Activated naive CD4-positive, alpha-beta T cell treated with anti-CD3 and anti-CD28 coated beads, Interleukin-2, amount 50 U/mL, for 24 hours (primary cell): ENCODE measurements around the gene DLL3.
"Not testable (repeated sequence)": the region's sequence is repeated elsewhere in the genome, so short reads cannot be mapped to it uniquely, and the experiment has no call there.

Experiments
- H3K27ac Mint-ChIP-seq: one replicate; pipeline ENCODE4 v1.8.0; 2021; ENCODE audit warnings: mild to moderate bottlenecking, mixed read lengths
- H3K27me3 Mint-ChIP-seq: one replicate; pipeline ENCODE4 v1.8.0; 2021; ENCODE audit warnings: mixed read lengths
- H3K36me3 Mint-ChIP-seq: one replicate; pipeline ENCODE4 v1.8.0; 2021; ENCODE audit warnings: mixed read lengths
- H3K4me1 Mint-ChIP-seq: one replicate; pipeline ENCODE4 v1.8.0; 2021; ENCODE audit warnings: mixed read lengths
- H3K4me3 Mint-ChIP-seq: one replicate; pipeline ENCODE4 v1.8.0; 2021; ENCODE audit warnings: mild to moderate bottlenecking, mixed read lengths
- H3K9me3 Mint-ChIP-seq: one replicate; pipeline ENCODE4 v1.8.0; 2021; ENCODE audit warnings: mixed read lengths

Gene DLL3

DNA sequence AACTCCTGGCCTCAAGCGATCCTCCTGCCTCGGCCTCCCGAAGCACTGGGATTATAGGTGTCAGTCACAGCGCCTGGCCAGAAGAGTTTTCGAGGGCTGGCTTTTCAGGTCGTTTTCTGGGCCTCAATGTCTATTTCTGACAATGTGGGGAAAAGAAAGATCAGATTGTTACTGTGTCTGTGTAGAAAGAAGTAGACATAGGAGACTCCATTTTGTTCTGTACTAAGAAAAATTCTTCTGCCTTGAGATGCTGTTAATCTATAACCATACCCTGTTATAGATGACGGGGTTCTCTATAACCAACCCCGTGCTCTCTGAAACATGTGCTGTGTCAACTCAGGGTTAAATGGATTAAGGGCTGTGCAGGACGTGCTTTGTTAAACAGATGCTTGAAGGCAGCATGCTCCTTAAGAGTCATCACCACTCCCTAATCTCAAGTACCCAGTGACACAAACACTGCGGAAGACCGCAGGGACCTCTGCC lies 19.4 kb upstream of the DLL3 start:
- Mint-ChIP-seq H3K4me3 (peak overlapping the region; percentile 93), H3K27ac (peak overlapping the region; percentile 94), H3K4me1 (peaks cover 28% of the 10 kb centered on the region)
- not testable (repeated sequence) for H3K9me3 Mint-ChIP-seq, H3K36me3 Mint-ChIP-seq, H3K27me3 Mint-ChIP-seq

DNA sequence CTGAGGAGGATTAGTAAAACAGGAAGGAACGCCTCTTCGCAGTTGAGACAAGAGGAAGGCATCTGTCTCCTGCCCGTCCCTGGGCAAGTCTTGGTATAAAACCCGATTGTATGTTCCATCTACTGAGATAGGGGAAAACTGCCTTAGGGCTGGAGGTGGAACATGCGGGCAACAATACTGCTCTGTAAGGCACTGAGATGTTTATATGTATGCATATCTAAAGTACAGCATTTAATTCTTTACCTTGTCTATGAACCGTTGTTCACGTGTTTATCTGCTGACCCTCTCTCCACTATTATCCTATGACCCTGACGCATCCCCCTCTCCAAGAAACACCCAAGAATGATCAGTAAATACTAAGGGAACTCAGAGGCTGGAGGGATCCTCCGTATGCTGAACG lies 18.8 kb upstream of the DLL3 start:
- Mint-ChIP-seq H3K36me3 (peaks cover 9% of the 10 kb centered on the region), H3K9me3 (no peaks in the 10 kb centered on the region), H3K27ac (peak overlapping the region; percentile 94), H3K4me3 (peak overlapping the region; percentile 93), H3K4me1 (peaks cover 28% of the 10 kb centered on the region), H3K27me3 (no peaks in the 10 kb centered on the region)

GRCh38 chr19:39480337-39481228 lies 18.2 kb upstream of the DLL3 start, which contains the start of gene TIMM50:
Gene TIMM50 (plus strand): TSS chr19:39480838. CDS start chr19:39480854, 16 bp downstream.
- Mint-ChIP-seq H3K4me3 (peak within 1 kb of the TSS; percentile 93), H3K9me3 (no peaks in the 10 kb centered on the region), H3K4me1 (peaks cover 28% of the 10 kb centered on the region), H3K27me3 (no peaks in the 10 kb centered on the region), H3K36me3 (peaks cover 7% of the 10 kb centered on the region), H3K27ac (peak within 1 kb of the TSS; percentile 94)

DNA sequence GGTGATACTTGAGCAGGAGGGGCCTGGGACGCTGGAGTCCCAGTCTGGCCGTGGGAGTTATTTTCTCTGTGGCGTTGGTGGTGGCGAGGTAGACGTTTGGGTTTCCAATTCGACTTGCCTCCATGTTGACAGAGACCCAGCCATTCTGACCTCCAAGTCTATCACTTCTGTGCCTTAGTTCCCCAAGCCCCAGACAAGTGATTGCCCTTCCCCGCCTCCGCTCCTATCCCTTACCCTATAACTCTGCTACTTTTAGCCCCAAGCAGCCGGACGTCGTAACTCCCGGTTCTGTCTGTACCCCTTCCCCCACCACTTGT lies 17.6 kb upstream of the DLL3 start:
- H3K4me1 Mint-ChIP-seq: peaks cover 28% of the 10 kb centered on the region
- H3K9me3 Mint-ChIP-seq: no peaks in the 10 kb centered on the region
- peak overlapping the region; percentile 93 for H3K4me3 Mint-ChIP-seq
- H3K36me3 Mint-ChIP-seq: peaks cover 7% of the 10 kb centered on the region
- peak overlapping the region; percentile 94 for H3K27ac Mint-ChIP-seq
- no peaks in the 10 kb centered on the region for H3K27me3 Mint-ChIP-seq

DNA sequence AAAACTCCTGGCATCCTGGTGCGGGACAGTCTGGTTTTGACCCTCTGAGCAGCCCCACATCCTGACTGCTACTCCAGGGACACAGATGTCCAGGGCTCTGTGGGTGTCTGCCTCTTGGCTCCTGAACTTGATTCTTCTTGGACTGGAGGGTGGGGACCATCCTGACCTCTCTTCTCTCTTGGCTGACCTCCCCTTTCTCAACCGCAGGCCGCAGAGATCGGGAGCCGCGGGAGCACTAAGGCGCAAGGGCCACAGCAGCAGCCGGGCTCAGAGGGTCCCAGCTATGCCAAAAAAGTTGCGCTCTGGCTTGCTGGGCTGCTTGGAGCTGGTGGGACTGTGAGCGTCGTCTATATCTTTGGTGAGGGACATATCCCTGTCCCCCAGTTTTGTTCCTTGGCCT lies 17.1 kb upstream of the DLL3 start:
- peak overlapping the region; percentile 93 for H3K4me3 Mint-ChIP-seq
- H3K36me3 Mint-ChIP-seq: peaks cover 7% of the 10 kb centered on the region
- H3K9me3 Mint-ChIP-seq: no peaks in the 10 kb centered on the region

GRCh38 chr19:39483141-39483540 lies 15.6 kb upstream of the DLL3 start:
- H3K9me3 Mint-ChIP-seq: no peaks in the 10 kb centered on the region
- no peaks in the 10 kb centered on the region for H3K27me3 Mint-ChIP-seq
- peaks cover 9% of the 10 kb centered on the region for H3K36me3 Mint-ChIP-seq
- peak overlapping the region; percentile 59 for H3K4me3 Mint-ChIP-seq
- H3K27ac Mint-ChIP-seq: no peak overlapping the region
- peaks cover 34% of the 10 kb centered on the region for H3K4me1 Mint-ChIP-seq

More for the DNA sequence above, 17.1 kb upstream of the DLL3 start:
- Mint-ChIP-seq H3K27me3 (no peaks in the 10 kb centered on the region), H3K4me1 (peaks cover 31% of the 10 kb centered on the region), H3K27ac (peak overlapping the region; percentile 94)

DNA sequence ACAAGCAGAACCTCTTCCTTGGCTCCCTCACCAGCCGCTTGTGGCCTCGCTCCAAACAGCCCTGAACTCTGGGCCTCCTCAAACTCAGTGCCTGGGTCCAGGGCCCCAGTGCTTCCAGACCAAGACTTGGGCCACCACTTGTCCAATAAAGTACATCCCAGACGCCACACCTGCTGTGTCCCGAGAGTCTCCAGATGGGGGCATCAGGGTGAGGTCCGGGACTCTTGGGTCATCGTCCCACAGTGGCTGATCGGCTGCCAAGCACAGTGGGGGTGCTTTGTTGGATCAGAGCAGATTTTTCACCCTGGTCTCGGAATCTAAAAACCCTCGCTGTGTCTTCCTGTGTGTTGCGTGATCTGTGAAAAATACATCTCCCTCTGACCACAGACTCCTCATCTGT lies 9.0 kb upstream of the DLL3 start:
- H3K4me3 Mint-ChIP-seq: no peak overlapping the region
- peaks cover 11% of the 10 kb centered on the region for H3K36me3 Mint-ChIP-seq
- no peak overlapping the region for H3K27ac Mint-ChIP-seq
- H3K27me3 Mint-ChIP-seq: no peaks in the 10 kb centered on the region
- H3K9me3 Mint-ChIP-seq: no peaks in the 10 kb centered on the region
- H3K4me1 Mint-ChIP-seq: peaks cover 7% of the 10 kb centered on the region

DNA sequence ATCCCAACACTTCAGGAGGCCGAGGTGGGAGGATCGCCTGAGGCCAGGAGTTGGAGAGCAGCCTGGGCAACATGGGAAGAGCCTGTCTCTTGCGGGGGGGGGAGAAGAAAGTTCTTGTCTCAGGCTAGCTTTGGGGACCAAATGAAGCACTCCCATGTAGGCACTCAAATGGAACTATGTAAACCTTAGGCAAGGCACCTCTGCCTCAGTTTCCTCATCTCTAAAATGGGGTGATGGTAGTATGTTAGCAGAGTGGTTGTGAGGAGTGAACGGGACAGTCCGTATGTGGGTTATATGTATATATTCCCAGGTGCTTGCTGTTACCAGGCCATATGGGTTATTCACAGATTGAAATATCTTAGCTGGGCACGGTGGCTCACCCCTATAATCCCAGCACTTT lies 6.5 kb upstream of the DLL3 start:
- Mint-ChIP-seq H3K9me3 (no peaks in the 10 kb centered on the region), H3K27ac (no peak overlapping the region), H3K36me3 (peaks cover 7% of the 10 kb centered on the region), H3K4me3 (no peak overlapping the region), H3K4me1 (no peaks in the 10 kb centered on the region), H3K27me3 (no peaks in the 10 kb centered on the region)

GRCh38 chr19:39492788-39493187 lies 6.0 kb upstream of the DLL3 start:
- H3K27me3 Mint-ChIP-seq: no peaks in the 10 kb centered on the region
- no peaks in the 10 kb centered on the region for H3K9me3 Mint-ChIP-seq
- H3K4me3 Mint-ChIP-seq: no peak overlapping the region
- peaks cover 7% of the 10 kb centered on the region for H3K36me3 Mint-ChIP-seq
- no peaks in the 10 kb centered on the region for H3K4me1 Mint-ChIP-seq
- peak overlapping the region; percentile 25 for H3K27ac Mint-ChIP-seq

DNA sequence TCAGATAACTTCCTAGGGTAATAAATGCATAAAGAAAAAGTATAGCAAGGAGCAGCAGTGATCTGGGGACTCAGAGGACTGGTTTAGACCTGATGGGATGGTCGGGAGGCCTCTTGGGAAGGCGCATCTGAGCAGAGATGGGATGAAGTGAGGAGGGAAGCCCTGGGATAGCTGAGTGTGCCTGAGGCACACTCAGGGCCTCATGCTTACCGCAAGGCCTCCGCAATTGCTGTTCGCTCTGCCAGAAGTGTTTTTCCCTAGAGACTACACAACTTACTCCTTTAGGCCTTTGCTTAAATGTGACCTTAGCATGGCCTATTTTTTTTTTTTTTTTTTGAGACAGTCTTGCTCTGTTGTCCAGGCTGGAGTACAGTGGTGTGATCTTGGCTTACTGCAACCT lies 4.1 kb upstream of the DLL3 start:
- Mint-ChIP-seq H3K4me3 (no peak overlapping the region), H3K9me3 (no peaks in the 10 kb centered on the region), H3K27me3 (peaks cover 10% of the 10 kb centered on the region), H3K27ac (no peak overlapping the region), H3K4me1 (peaks cover 13% of the 10 kb centered on the region), H3K36me3 (peaks cover 2% of the 10 kb centered on the region)

DNA sequence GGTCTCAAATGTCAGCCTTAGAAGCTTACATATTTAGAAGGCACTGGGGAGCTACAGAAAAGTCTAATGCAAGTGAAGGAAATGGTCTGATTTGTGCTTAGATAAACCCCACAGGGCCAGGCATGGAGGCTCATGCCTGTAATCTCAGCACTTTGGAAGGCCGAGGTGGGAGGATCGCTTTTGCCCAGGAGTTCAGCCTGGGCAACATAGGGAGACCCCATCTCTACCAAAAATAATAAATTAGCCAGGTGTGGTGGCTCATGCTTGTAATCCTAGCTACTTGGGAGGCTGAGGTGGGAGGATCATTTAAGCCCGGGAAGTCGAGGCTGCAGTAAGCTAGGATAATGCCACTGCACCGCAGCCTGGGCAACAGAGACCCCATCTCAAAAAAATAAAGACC lies 2.7 kb upstream of the DLL3 start:
- H3K27ac Mint-ChIP-seq: no peak overlapping the region
- peaks cover 20% of the 10 kb centered on the region for H3K27me3 Mint-ChIP-seq
- H3K4me3 Mint-ChIP-seq: no peak overlapping the region
- H3K9me3 Mint-ChIP-seq: no peaks in the 10 kb centered on the region
- peaks cover 16% of the 10 kb centered on the region for H3K4me1 Mint-ChIP-seq
- peaks cover 2% of the 10 kb centered on the region for H3K36me3 Mint-ChIP-seq

GRCh38 chr19:39497701-39497995 lies 1.1 kb upstream of the DLL3 start:
- peaks cover 22% of the 10 kb centered on the region for H3K27me3 Mint-ChIP-seq
- H3K4me1 Mint-ChIP-seq: peaks cover 16% of the 10 kb centered on the region
- no peak overlapping the region for H3K27ac Mint-ChIP-seq
- H3K4me3 Mint-ChIP-seq: no peak overlapping the region
- H3K36me3 Mint-ChIP-seq: peaks cover 2% of the 10 kb centered on the region
- H3K9me3 Mint-ChIP-seq: no peaks in the 10 kb centered on the region

GRCh38 chr19:39497996-39498797 lies 550 bp upstream of the DLL3 start:
- Mint-ChIP-seq H3K27me3 (peaks cover 22% of the 10 kb centered on the region), H3K36me3 (no peaks in the 10 kb centered on the region), H3K4me3 (peak overlapping the region; percentile 56), H3K27ac (no peak overlapping the region), H3K4me1 (peaks cover 18% of the 10 kb centered on the region), H3K9me3 (no peaks in the 10 kb centered on the region)

DNA sequence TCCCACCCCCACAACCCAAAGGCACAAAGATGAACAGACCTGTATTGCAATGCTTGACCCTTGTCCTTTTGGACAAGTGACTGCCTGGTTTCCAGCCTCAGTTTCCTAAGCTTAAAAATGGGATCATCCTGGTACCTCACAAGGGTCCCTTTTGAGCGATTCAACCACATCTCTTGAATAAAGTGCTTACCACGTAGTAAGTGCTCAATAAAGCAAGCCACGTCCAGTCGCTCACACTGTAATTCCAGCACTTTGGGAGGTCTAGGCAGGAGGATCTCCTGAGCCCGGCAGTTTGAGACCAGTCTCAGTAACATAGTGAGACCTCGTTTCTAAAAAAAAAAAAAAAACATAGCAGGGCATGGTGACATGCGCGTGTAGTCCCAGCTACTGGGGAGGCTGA lies 1.2 kb downstream of the DLL3 start:
- Mint-ChIP-seq H3K27ac (no peak overlapping the region), H3K9me3 (no peaks in the 10 kb centered on the region), H3K27me3 (peaks cover 35% of the 10 kb centered on the region), H3K4me1 (peaks cover 27% of the 10 kb centered on the region), H3K36me3 (no peaks in the 10 kb centered on the region), H3K4me3 (peak overlapping the region; percentile 80)

- H3K36me3 Mint-ChIP-seq: no peaks in the 10 kb centered on the region
- peaks cover 36% of the 10 kb centered on the region for H3K27me3 Mint-ChIP-seq
- no peak overlapping the region for H3K27ac Mint-ChIP-seq
- H3K4me3 Mint-ChIP-seq: no peak overlapping the region
- peaks cover 27% of the 10 kb centered on the region for H3K4me1 Mint-ChIP-seq
- H3K9me3 Mint-ChIP-seq: no peaks in the 10 kb centered on the region
These were observed 1.8 kb downstream of the DLL3 start for GRCh38 chr19:39500543-39500942.

GRCh38 chr19:39501340-39501739 lies 2.6 kb downstream of the DLL3 start:
- Mint-ChIP-seq H3K36me3 (no peaks in the 10 kb centered on the region), H3K27me3 (peaks cover 41% of the 10 kb centered on the region)

More at GRCh38 chr19:39501340-39501739, 2.6 kb downstream of the DLL3 start:
- Mint-ChIP-seq H3K4me3 (no peak overlapping the region), H3K27ac (no peak overlapping the region), H3K9me3 (no peaks in the 10 kb centered on the region), H3K4me1 (peaks cover 29% of the 10 kb centered on the region)
